Natural killer cell (primary cell): ENCODE measurements around the gene INPP5A. TPM values are rescaled to one million over a fixed set of nuclear protein-coding genes. Genes with fewer than 3 reads are reported as not detected.

ENCODE experiments used
- ATAC-seq, 3 donors: fragments of 150-1000 bp in 2 of 3; fragments of 200-7000 bp in 1 of 3; cut with Tn5 transposase; 1 replicate in 1 of 3; 2 replicates in 2 of 3; pipeline ENCODE4 v1.10.0; 2021; ENCODE audit warnings: mild to moderate bottlenecking in 2 of 3, moderate library complexity in 2 of 3
- DNase-seq, 2 donors: peaks; one replicate each; pipeline versions ENCODE4 v3.0.0 to v3.0.0-alpha.2; 2013 to 2021; ENCODE audit warnings: mixed read lengths in 1 of 2
- H3K27ac ChIP-seq: one replicate; pipeline ENCODE4 v1.5.1; 2013; ENCODE audit warnings: mild to moderate bottlenecking, low read length
- H3K27me3 ChIP-seq: one replicate; pipeline ENCODE4 v1.6.1; 2013; ENCODE audit warnings: low read length; ENCODE audit not compliant: control insufficient read depth, insufficient read depth
- H3K36me3 ChIP-seq: one replicate; pipeline ENCODE4 v1.6.1; 2013; ENCODE audit warnings: low read length; ENCODE audit not compliant: control insufficient read depth, insufficient read depth
- H3K4me1 ChIP-seq: one replicate; pipeline ENCODE4 v1.6.1; 2013; ENCODE audit warnings: low read length; ENCODE audit not compliant: control insufficient read depth, insufficient read depth
- H3K4me3 ChIP-seq: one replicate; pipeline ENCODE4 v1.5.1; 2013; ENCODE audit warnings: low read length
- H3K9me3 ChIP-seq: one replicate; pipeline ENCODE4 v1.6.1; 2013; ENCODE audit warnings: low read length; ENCODE audit not compliant: control insufficient read depth, insufficient read depth
- H3K27ac Mint-ChIP-seq, 2 donors: one replicate each; pipeline ENCODE4 v1.8.0; 2022; ENCODE audit warnings: mild to moderate bottlenecking in 2 of 2, mixed read lengths in 2 of 2, moderate library complexity in 1 of 2
- H3K27me3 Mint-ChIP-seq, 2 donors: one replicate each; pipeline ENCODE4 v1.8.0; 2022; ENCODE audit warnings: low read depth in 2 of 2, mixed read lengths in 2 of 2
- H3K36me3 Mint-ChIP-seq: one replicate; pipeline ENCODE4 v1.8.0; 2022; ENCODE audit warnings: mixed read lengths
- H3K4me1 Mint-ChIP-seq, 2 donors: one replicate each; pipeline ENCODE4 v1.8.0; 2022; ENCODE audit warnings: mixed read lengths in 2 of 2
- H3K4me3 Mint-ChIP-seq: one replicate; pipeline ENCODE4 v1.8.0; 2022; ENCODE audit warnings: mild to moderate bottlenecking, moderate library complexity, mixed read lengths
- H3K9me3 Mint-ChIP-seq, 2 donors: one replicate each; pipeline ENCODE4 v1.8.0; 2022; ENCODE audit warnings: mixed read lengths in 2 of 2
- WGBS: methylation state at CpG from one replicate; pipeline ENCODE4 v1.1.7; 2013; ENCODE audit warnings: missing lambda C conversion rate; ENCODE audit not compliant: insufficient coverage; 5-methylcytosine and 5-hydroxymethylcytosine counted together
- intact Hi-C: fragments of 100-400 bp; cut with micrococcal nuclease; formaldehyde crosslinking; loops from one replicate; pipeline ENCODE4 v1.14.2; 2022
- total RNA-seq, 4 donors: library from RNA; stranded (reverse); fragments of 120-200 nt in 1 of 4; gene quantifications; one replicate each; pipeline versions ENCODE4 v1.2.3 to v1.2.4, GENCODE V29; 2013 to 2022
- TF ChIP-seq, protein P1 (sequence below): fragments of 200-600 bp; IDR thresholded peaks from one replicate; pipeline ENCODE4 v1.8.0; 2022; ENCODE audit warnings: antibody characterized with exemption

INPP5A gene
- total RNA-seq, 3 donors from 2014 or later (not counting 1 experiment from before 2014, with no cell fraction given): 12.6 to 38.6 (median 18.6) TPM

DNA sequence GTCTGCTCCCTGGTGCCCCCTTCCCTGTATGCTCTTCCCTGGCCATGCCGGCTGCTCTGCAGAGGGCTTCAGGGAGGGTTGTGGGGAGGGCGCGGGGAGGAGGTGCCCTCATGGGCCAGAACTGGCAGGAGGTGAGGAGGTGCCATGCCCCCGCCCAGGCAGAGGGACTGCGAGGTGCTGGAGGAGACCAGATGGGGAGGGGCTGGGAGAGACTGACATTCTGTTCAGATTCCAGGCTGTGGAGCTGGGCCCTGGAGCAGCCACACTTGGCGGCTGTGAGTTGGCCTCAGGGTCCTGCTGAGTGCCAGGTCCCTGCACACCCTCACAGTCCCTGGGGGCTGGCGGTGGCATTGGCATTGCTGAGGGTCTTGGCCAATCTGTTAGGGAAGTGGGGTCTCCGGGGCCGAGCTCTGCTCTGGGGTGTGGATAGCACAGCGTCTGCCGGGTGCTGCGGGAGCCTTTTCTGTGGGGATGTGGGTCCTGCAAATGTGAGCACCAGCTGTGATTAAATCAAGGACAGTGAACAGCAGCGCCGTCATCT is 25.4 kb downstream of the INPP5A start:
- H3K36me3 Mint-ChIP-seq: no peaks in the 10 kb centered on the region
- DNase-seq: no peak
- H3K9me3 Mint-ChIP-seq: no peaks in the 10 kb centered on the region
- no peak for ATAC-seq
- peaks cover 8 to 16% of the 10 kb centered on the region in 2 donors for H3K27me3 Mint-ChIP-seq
- no peak overlapping the region for H3K27ac Mint-ChIP-seq
- intact Hi-C loops: no loop called here
- no peaks in the 10 kb centered on the region for H3K27me3 ChIP-seq
- H3K4me3 Mint-ChIP-seq: no peak overlapping the region
- H3K36me3 ChIP-seq: no peaks in the 10 kb centered on the region
- peaks cover 8% of the 10 kb centered on the region for H3K4me1 ChIP-seq
- TF ChIP-seq, protein P1, sequence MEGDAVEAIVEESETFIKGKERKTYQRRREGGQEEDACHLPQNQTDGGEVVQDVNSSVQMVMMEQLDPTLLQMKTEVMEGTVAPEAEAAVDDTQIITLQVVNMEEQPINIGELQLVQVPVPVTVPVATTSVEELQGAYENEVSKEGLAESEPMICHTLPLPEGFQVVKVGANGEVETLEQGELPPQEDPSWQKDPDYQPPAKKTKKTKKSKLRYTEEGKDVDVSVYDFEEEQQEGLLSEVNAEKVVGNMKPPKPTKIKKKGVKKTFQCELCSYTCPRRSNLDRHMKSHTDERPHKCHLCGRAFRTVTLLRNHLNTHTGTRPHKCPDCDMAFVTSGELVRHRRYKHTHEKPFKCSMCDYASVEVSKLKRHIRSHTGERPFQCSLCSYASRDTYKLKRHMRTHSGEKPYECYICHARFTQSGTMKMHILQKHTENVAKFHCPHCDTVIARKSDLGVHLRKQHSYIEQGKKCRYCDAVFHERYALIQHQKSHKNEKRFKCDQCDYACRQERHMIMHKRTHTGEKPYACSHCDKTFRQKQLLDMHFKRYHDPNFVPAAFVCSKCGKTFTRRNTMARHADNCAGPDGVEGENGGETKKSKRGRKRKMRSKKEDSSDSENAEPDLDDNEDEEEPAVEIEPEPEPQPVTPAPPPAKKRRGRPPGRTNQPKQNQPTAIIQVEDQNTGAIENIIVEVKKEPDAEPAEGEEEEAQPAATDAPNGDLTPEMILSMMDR: no peak
- no peak overlapping the region for H3K4me3 ChIP-seq
- peaks cover 25 to 52% of the 10 kb centered on the region in 2 donors for H3K4me1 Mint-ChIP-seq
- no peak overlapping the region for H3K27ac ChIP-seq
- H3K9me3 ChIP-seq: no peaks in the 10 kb centered on the region
- WGBS: 89% methylated on average over 14 of the region's 14 CpGs

DNA sequence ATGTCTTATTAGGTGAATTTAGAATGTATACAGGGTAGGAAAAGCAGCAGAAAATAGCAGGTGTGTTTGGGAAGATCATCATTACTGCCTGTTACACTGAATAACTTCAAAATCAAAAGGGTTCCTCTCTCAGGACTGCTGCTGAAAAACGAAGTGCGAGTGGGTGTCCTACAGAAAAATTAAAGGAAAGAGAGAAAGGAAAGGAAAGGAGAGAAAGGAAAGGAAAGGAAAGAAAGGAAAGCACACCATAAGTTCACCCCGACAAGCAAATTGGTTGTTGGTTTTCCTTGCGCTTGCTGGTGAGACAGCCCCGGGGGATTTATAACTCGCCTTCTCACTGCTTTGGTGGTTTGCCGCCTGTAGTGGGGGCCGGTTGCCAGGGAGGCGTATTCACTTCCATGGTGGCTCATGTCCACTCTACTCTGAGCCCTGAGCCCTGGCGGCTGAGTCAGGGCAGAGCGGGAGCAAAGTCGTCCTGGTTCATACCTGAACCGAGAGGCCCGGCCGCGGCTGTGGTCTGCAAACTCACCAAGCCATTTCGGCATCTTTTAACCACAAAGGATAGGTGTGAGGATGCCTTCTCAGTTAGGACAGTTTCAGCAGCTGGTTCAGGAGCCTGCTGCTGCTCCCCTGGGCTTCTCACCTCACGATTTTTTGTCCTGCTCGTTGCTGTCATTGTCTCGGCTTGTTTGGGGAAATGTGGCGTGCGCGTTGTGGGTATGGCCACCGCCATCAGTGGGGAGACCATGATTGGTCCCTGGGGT is 26.1 kb downstream of the INPP5A start:
- 74% methylated on average over 24 of the region's 24 CpGs for WGBS
- peaks cover 25 to 52% of the 10 kb centered on the region in 2 donors for H3K4me1 Mint-ChIP-seq
- TF ChIP-seq, protein P1: no peak
- no peaks in the 10 kb centered on the region for H3K9me3 Mint-ChIP-seq
- no peaks in the 10 kb centered on the region for H3K36me3 ChIP-seq
- H3K27ac Mint-ChIP-seq: no peak overlapping the region
- DNase-seq: no peak
- no peaks in the 10 kb centered on the region for H3K27me3 ChIP-seq
- H3K4me3 ChIP-seq: no peak overlapping the region
- intact Hi-C loops: no loop called here
- no peak overlapping the region for H3K4me3 Mint-ChIP-seq
- H3K27me3 Mint-ChIP-seq: peaks cover 8 to 16% of the 10 kb centered on the region in 2 donors
- peaks cover 8% of the 10 kb centered on the region for H3K4me1 ChIP-seq
- no peaks in the 10 kb centered on the region for H3K36me3 Mint-ChIP-seq
- no peak overlapping the region for H3K27ac ChIP-seq
- peak in 1 of 3 donors; percentile 48 for ATAC-seq
- H3K9me3 ChIP-seq: no peaks in the 10 kb centered on the region

DNA sequence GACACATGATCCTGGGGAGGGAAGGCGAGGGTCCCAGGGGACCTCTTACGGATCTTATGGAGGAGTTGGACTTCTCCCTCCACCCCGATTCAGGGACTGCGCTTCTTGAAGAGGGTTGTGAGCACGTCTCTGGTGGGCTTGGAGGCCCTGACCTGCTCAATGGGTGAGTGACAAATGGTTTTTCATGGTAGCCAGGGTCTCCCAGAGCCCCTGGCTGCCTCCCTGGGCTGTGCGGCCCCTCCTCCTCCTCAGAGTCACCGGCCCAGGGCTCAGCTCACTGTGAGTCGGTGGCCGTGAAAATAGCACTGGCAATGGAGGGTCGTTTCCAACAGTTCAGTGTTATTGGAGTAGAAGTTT is 26.6 kb downstream of the INPP5A start:
- no peak for DNase-seq
- peaks cover 8% of the 10 kb centered on the region for H3K4me1 ChIP-seq
- H3K36me3 ChIP-seq: no peaks in the 10 kb centered on the region
- H3K9me3 Mint-ChIP-seq: no peaks in the 10 kb centered on the region
- intact Hi-C loops: no loop called here
- ATAC-seq: no peak
- H3K27me3 ChIP-seq: no peaks in the 10 kb centered on the region
- H3K36me3 Mint-ChIP-seq: no peaks in the 10 kb centered on the region
- TF ChIP-seq, protein P1: no peak
- no peak overlapping the region for H3K4me3 Mint-ChIP-seq
- H3K27ac Mint-ChIP-seq: no peak overlapping the region
- H3K27ac ChIP-seq: no peak overlapping the region
- no peak overlapping the region for H3K4me3 ChIP-seq
- 91% methylated on average over 7 of the region's 10 CpGs for WGBS
- H3K9me3 ChIP-seq: no peaks in the 10 kb centered on the region
- peaks cover 8 to 13% of the 10 kb centered on the region in 2 donors for H3K27me3 Mint-ChIP-seq
- H3K4me1 Mint-ChIP-seq: peaks cover 25 to 47% of the 10 kb centered on the region in 2 donors
